Measurements from ENCODE around the gene MLH3.

The MLH3 gene

DNA sequence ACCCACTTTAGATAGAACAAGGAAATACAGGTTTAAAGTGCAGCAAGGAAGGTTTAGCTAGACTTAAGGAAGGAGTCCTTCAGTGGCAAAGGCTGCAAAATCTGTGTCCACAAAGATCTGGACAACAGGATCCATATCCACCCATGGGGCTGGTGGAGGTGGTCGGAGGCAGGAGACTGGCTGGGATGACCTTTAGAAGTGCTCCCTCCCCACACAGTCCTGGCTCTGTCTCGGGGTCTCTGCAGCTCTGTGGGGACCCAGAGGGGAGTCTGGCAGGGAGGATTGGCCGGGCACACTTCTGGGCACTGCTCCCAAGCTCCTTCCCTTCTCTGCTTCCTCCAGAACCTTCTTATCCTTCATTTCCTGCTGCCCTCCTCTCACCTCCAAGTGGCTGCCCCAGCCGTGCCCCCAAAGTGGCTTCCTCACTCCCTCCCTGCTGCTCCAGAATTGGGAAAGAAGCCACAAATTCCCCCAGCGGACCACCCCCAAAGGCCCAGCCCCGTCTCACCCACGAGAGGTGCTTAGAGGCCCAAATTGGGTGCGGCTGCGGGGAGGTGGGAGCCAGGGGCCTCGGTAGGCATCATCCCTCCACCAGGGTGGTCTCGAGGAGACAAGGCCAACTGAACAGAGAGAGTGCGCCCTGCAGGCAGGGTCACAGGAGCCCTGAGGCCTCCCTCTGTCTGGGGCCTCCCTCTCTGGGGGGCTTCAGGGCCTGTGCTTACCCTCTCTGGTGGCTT is 73.9 kb downstream of the MLH3 start:
- no peak overlapping the region for H3K27ac ChIP-seq (ENCODE audit: poor library complexity, severe bottlenecking)
- peak; percentile 61 for DNase-seq (ENCODE audit: low spot score)

DNA sequence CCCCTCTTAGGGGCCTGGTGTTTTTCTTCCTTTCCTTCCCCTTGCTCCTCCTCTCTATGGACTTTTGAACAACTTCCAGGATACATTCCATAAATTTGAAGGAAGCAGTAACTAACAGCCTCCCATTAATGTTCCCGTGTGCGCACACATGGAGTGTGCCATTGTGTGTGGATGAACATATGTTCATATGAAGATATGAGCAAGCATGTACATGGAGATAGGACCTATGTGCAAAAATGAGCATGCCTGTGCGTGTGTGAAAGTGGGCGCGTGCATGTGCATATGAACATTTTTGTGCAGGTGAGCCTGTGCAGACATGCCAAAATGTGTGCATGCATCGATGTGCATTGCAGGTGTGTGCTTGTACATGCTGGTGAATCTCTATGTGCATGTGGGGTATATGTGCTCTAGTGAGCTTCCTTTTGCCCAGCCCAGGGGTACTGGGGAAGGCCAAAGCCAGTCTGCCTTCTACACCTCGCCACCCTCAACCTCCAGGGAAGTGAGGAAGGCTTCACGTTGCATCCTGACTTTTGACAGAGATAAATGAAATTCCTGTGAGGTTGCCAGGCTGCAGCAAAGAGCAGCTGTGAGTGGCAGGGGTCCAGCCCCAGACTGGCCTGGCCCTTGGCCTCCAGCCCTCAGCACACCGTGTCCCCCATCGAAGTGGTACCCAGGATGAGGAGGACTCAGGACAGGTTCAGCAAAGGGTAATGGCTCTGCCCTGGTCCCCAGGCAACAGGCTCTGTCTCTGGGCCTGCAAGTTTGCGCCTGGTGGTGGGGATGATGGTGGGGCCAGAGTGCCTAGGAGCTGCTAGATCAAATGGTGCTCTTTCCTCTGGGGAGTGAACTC is 74.8 kb downstream of the MLH3 start:
- DNase-seq (ENCODE audit: low spot score) (peak; percentile 49), ATAC-seq (ENCODE audit: low read depth) (no peak)
- TF ChIP-seq, protein P1, sequence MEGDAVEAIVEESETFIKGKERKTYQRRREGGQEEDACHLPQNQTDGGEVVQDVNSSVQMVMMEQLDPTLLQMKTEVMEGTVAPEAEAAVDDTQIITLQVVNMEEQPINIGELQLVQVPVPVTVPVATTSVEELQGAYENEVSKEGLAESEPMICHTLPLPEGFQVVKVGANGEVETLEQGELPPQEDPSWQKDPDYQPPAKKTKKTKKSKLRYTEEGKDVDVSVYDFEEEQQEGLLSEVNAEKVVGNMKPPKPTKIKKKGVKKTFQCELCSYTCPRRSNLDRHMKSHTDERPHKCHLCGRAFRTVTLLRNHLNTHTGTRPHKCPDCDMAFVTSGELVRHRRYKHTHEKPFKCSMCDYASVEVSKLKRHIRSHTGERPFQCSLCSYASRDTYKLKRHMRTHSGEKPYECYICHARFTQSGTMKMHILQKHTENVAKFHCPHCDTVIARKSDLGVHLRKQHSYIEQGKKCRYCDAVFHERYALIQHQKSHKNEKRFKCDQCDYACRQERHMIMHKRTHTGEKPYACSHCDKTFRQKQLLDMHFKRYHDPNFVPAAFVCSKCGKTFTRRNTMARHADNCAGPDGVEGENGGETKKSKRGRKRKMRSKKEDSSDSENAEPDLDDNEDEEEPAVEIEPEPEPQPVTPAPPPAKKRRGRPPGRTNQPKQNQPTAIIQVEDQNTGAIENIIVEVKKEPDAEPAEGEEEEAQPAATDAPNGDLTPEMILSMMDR (IDR thresholded peaks at IDR 0.05; ENCODE audit: poor library complexity, severe bottlenecking) = no peak
- Histone ChIP-seq H3K27ac (ENCODE audit: poor library complexity, severe bottlenecking) (no peak overlapping the region), H3K4me3 (ENCODE audit: severe bottlenecking) (no peak overlapping the region), H3K9me3 (ENCODE audit: severe bottlenecking) (no peaks in the 10 kb centered on the region), H3K36me3 (ENCODE audit: low read depth) (no peaks in the 10 kb centered on the region), H3K27me3 (ENCODE audit: insufficient read depth, poor library complexity, severe bottlenecking) (no peaks in the 10 kb centered on the region), H3K4me1 (ENCODE audit: insufficient read depth, poor library complexity, severe bottlenecking) (peaks cover 24% of the 10 kb centered on the region)

More for the DNA sequence above, 73.9 kb downstream of the MLH3 start:
- Histone ChIP-seq H3K4me1 (ENCODE audit: insufficient read depth, poor library complexity, severe bottlenecking) (peaks cover 24% of the 10 kb centered on the region), H3K27me3 (ENCODE audit: insufficient read depth, poor library complexity, severe bottlenecking) (no peaks in the 10 kb centered on the region), H3K9me3 (ENCODE audit: severe bottlenecking) (no peaks in the 10 kb centered on the region), H3K36me3 (ENCODE audit: low read depth) (no peaks in the 10 kb centered on the region), H3K4me3 (ENCODE audit: severe bottlenecking) (no peak overlapping the region)
- no peak for ATAC-seq (ENCODE audit: low read depth)
- TF ChIP-seq, protein P1 (IDR thresholded peaks at IDR 0.05; ENCODE audit: poor library complexity, severe bottlenecking) = no peak

DNA sequence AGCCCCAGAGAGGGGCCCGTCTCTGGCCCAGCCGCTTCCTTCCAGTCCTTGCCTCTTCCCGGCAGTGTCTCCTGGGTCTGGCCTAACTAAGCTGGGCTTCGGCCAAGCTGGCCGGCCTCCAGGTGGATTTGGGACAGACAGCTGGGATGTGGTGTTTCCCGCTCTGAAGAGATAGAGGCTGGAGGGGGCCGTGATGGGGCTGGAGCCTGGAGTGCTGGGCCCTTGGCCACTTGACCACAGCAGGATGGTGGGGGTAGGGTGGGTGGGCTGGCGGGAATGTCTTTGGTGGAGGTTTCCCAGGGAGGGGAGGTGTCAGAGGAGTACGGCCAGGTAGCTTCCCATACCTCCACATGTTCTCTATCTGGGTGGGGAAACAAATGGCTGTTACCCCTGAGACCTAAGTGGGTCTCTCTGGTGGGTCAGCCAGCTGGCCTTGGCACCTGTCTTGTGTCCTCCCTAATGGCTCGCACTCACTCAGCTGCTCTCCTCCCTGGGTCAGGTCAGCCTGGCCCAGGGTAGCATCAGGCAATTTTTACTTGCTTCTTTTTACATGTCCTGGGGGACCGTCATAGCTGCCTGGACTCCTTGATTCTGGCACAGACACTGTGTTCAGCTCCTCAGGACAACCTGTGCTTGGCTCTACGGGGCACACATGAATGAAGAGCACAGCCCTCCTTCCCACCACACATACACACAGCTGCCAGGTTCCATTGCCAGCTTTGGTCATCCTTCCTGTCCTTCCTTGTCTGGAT is 76.0 kb downstream of the MLH3 start:
- DNase-seq (ENCODE audit: low spot score) = peak; percentile 33
- no peaks in the 10 kb centered on the region for H3K9me3 ChIP-seq (ENCODE audit: severe bottlenecking)
- TF ChIP-seq, protein P1 (IDR thresholded peaks at IDR 0.05; ENCODE audit: poor library complexity, severe bottlenecking) = no peak

DNA sequence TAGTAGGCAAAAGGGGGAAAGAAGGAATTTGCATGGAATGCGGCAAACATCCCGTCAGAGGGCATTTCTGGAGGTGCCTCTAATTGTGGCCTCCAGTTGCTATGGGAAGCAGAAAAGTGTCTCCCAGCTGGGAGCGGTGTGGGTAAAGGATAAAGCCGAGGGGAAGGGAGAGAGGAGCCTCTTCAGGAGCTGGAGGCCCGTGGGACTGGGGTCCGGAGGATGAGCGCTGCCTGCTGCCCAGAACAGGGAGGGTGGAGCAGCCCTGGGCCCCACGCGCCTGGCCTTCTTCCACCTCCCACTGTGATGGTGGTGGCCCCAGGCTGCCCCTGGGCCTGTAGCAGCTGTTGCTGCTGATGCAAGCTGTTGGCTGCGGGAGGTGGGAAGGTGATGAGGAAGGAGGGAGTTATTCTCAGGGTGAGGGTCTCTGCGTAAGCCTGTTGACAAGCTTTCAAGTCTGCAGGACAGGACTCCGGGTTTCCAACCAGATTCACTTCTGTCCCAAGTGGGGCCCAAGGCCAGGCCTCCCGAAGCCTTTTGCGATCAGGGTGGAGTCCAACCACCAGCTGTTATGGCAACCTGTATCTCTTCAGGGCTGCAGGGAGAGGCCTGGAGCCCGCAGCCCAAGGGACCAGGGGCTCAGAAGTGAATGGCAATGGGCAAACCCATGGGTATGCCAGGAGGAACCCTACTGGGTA is 76.8 kb downstream of the MLH3 start:
- H3K36me3 ChIP-seq (ENCODE audit: low read depth) = no peaks in the 10 kb centered on the region
- peaks cover 12% of the 10 kb centered on the region for H3K4me1 ChIP-seq (ENCODE audit: insufficient read depth, poor library complexity, severe bottlenecking)
- TF ChIP-seq, protein P1 (IDR thresholded peaks at IDR 0.05; ENCODE audit: poor library complexity, severe bottlenecking) = no peak
- H3K27me3 ChIP-seq (ENCODE audit: insufficient read depth, poor library complexity, severe bottlenecking) = no peaks in the 10 kb centered on the region
- H3K27ac ChIP-seq (ENCODE audit: poor library complexity, severe bottlenecking) = no peak overlapping the region
- no peaks in the 10 kb centered on the region for H3K9me3 ChIP-seq (ENCODE audit: severe bottlenecking)
- ATAC-seq (ENCODE audit: low read depth) (no peak), DNase-seq (ENCODE audit: low spot score) (peak; percentile 64)
- no peak overlapping the region for H3K4me3 ChIP-seq (ENCODE audit: severe bottlenecking)

More for the DNA sequence above, 76.0 kb downstream of the MLH3 start:
- Histone ChIP-seq H3K27ac (ENCODE audit: poor library complexity, severe bottlenecking) (no peak overlapping the region), H3K36me3 (ENCODE audit: low read depth) (no peaks in the 10 kb centered on the region), H3K27me3 (ENCODE audit: insufficient read depth, poor library complexity, severe bottlenecking) (no peaks in the 10 kb centered on the region), H3K4me3 (ENCODE audit: severe bottlenecking) (no peak overlapping the region), H3K4me1 (ENCODE audit: insufficient read depth, poor library complexity, severe bottlenecking) (peaks cover 16% of the 10 kb centered on the region)
- ATAC-seq (ENCODE audit: low read depth) = no peak
